CD4-positive, CD25-positive, alpha-beta regulatory T cell (primary cell): ENCODE data around the gene PRAMEF20. TPM values are rescaled to one million over a fixed set of nuclear protein-coding genes. Genes with fewer than 3 reads are reported as not detected.
"Not testable (repeated sequence)": the region's sequence is repeated elsewhere in the genome, so short reads cannot be mapped to it uniquely, and the experiment has no call there.

Experiments used
- ATAC-seq, 2 donors: fragments of 150-1000 bp; cut with Tn5 transposase; one replicate each; pipeline ENCODE4 v1.10.0; 2021; ENCODE audit warnings: low read depth in 2 of 2, moderate number of reproducible peaks in 2 of 2, moderate library complexity in 1 of 2
- DNase-seq, 3 donors: peaks; one replicate each; pipeline versions ENCODE4 v3.0.0 to v3.0.0-alpha.2; 2012 to 2022; ENCODE audit warnings: mixed read lengths in 1 of 3
- H3K27ac ChIP-seq: one replicate; pipeline ENCODE4 v1.7.0; 2013; ENCODE audit warnings: mild to moderate bottlenecking, low read length; ENCODE audit not compliant: insufficient read depth, poor library complexity, severe bottlenecking
- H3K27me3 ChIP-seq: one replicate; pipeline ENCODE4 v1.7.0; 2013; ENCODE audit warnings: low read length; ENCODE audit not compliant: control insufficient read depth, insufficient read depth
- H3K36me3 ChIP-seq: one replicate; pipeline ENCODE4 v1.7.0; 2013; ENCODE audit warnings: mild to moderate bottlenecking, low read length, moderate library complexity; ENCODE audit not compliant: control insufficient read depth, insufficient read depth
- H3K4me1 ChIP-seq: 2 replicates; pipeline ENCODE4 v1.7.0; 2013; ENCODE audit warnings: mild to moderate bottlenecking, low read length; ENCODE audit not compliant: insufficient read depth, control insufficient read depth, poor library complexity, severe bottlenecking
- H3K4me3 ChIP-seq: one replicate; pipeline ENCODE4 v1.7.0; 2013; ENCODE audit warnings: low read depth, mild to moderate bottlenecking, low read length, moderate library complexity
- H3K9me3 ChIP-seq, 2 experiments: 1 replicate in 1 of 2; 2 replicates in 1 of 2; pipeline ENCODE4 v1.7.0; 2013; ENCODE audit warnings: low read length in 2 of 2, mild to moderate bottlenecking in 1 of 2, moderate library complexity in 1 of 2; ENCODE audit not compliant: control insufficient read depth in 2 of 2
- H3K27ac Mint-ChIP-seq, 3 donors: one replicate each; pipeline ENCODE4 v1.8.0; 2020 to 2022; ENCODE audit warnings: mild to moderate bottlenecking in 3 of 3, mixed read lengths in 3 of 3, moderate library complexity in 2 of 3
- H3K27me3 Mint-ChIP-seq: one replicate; pipeline ENCODE4 v1.8.0; 2022; ENCODE audit warnings: mild to moderate bottlenecking, mixed read lengths
- H3K36me3 Mint-ChIP-seq: one replicate; pipeline ENCODE4 v1.8.0; 2020; ENCODE audit warnings: mixed read lengths
- H3K4me1 Mint-ChIP-seq, 4 donors: one replicate each; pipeline ENCODE4 v1.8.0; 2020 to 2022; ENCODE audit warnings: mixed read lengths in 4 of 4, mild to moderate bottlenecking in 1 of 4
- H3K4me3 Mint-ChIP-seq, 4 donors: one replicate each; pipeline ENCODE4 v1.8.0; 2020 to 2022; ENCODE audit warnings: mild to moderate bottlenecking in 4 of 4, mixed read lengths in 4 of 4, moderate library complexity in 3 of 4
- H3K9me3 Mint-ChIP-seq, 7 donors: one replicate each; pipeline ENCODE4 v1.8.0; 2020 to 2022; ENCODE audit warnings: mixed read lengths in 7 of 7, mild to moderate bottlenecking in 3 of 7, moderate library complexity in 2 of 7
- polyA plus RNA-seq, 4 donors: library from polyadenylated mRNA; unstranded; fragments of 300-500 nt; fragmentation: Illumina TruSeq; gene quantifications; one replicate each; pipeline ENCODE4 v1.2.3, GENCODE V29; 2021
- total RNA-seq: library from RNA; stranded (reverse); gene quantifications from one replicate; pipeline ENCODE4 v1.2.3, GENCODE V29; 2022

PRAMEF20 gene
- total and polyA plus RNA-seq, 5 donors from 2014 or later, result not detected

- H3K9me3 Mint-ChIP-seq, H3K36me3 Mint-ChIP-seq, H3K4me1 Mint-ChIP-seq, H3K27me3 Mint-ChIP-seq, H3K27ac Mint-ChIP-seq, H3K9me3 ChIP-seq, H3K4me3 Mint-ChIP-seq, H3K27me3 ChIP-seq, H3K27ac ChIP-seq, H3K36me3 ChIP-seq, H3K4me3 ChIP-seq, ATAC-seq, DNase-seq, H3K4me1 ChIP-seq: not testable (repeated sequence)
Observed at GRCh38 chr1:13439104-13439783, 29.0 kb downstream of the PRAMEF20 start.

GRCh38 chr1:13443335-13443979, 33.2 kb downstream of the PRAMEF20 start:
- H3K27ac ChIP-seq, result no peak overlapping the region
- no peaks in the 10 kb centered on the region for H3K4me1 ChIP-seq
- H3K36me3 ChIP-seq, result no peaks in the 10 kb centered on the region
- Mint-ChIP-seq H3K27ac (no peak overlapping the region), H3K9me3 (no peaks in the 10 kb centered on the region), H3K27me3 (no peaks in the 10 kb centered on the region), H3K4me1 (no peaks in the 10 kb centered on the region), H3K4me3 (no peak overlapping the region), H3K36me3 (no peaks in the 10 kb centered on the region)
- H3K27me3 ChIP-seq, result no peaks in the 10 kb centered on the region
- no peaks in the 10 kb centered on the region for H3K9me3 ChIP-seq
- no peak for DNase-seq
- H3K4me3 ChIP-seq, result no peak overlapping the region
- no peak for ATAC-seq

GRCh38 chr1:13450204-13450603, 40.0 kb downstream of the PRAMEF20 start:
- Histone ChIP-seq H3K36me3 (no peaks in the 10 kb centered on the region), H3K4me3 (no peak overlapping the region), H3K9me3 (no peaks in the 10 kb centered on the region), H3K4me1 (no peaks in the 10 kb centered on the region), H3K27me3 (no peaks in the 10 kb centered on the region), H3K27ac (no peak overlapping the region)
- Mint-ChIP-seq H3K27ac (no peak overlapping the region), H3K27me3 (no peaks in the 10 kb centered on the region), H3K4me1 (no peaks in the 10 kb centered on the region), H3K9me3 (peaks cover 0 to 1% (median 0%) of the 10 kb centered on the region in 7 donors), H3K4me3 (no peak overlapping the region), H3K36me3 (no peaks in the 10 kb centered on the region)
- ATAC-seq (no peak), DNase-seq (no peak)

GRCh38 chr1:13451399-13451965, 41.2 kb downstream of the PRAMEF20 start:
- no peak overlapping the region for H3K4me3 Mint-ChIP-seq
- no peak overlapping the region for H3K4me3 ChIP-seq
- H3K27me3 Mint-ChIP-seq, result no peaks in the 10 kb centered on the region
- H3K27ac Mint-ChIP-seq, result no peak overlapping the region
- H3K9me3 ChIP-seq, result no peaks in the 10 kb centered on the region
- no peaks in the 10 kb centered on the region for H3K27me3 ChIP-seq
- no peak overlapping the region for H3K27ac ChIP-seq
- H3K36me3 ChIP-seq, result no peaks in the 10 kb centered on the region
- no peaks in the 10 kb centered on the region for H3K36me3 Mint-ChIP-seq
- H3K9me3 Mint-ChIP-seq, result peaks cover 0 to 2% (median 0%) of the 10 kb centered on the region in 7 donors
- DNase-seq (no peak), ATAC-seq (no peak)
- H3K4me1 Mint-ChIP-seq, result no peaks in the 10 kb centered on the region
- no peaks in the 10 kb centered on the region for H3K4me1 ChIP-seq

- Histone ChIP-seq H3K9me3 (no peaks in the 10 kb centered on the region), H3K4me1 (no peaks in the 10 kb centered on the region), H3K27ac (no peak overlapping the region), H3K4me3 (no peak overlapping the region), H3K27me3 (no peaks in the 10 kb centered on the region), H3K36me3 (no peaks in the 10 kb centered on the region)
- DNase-seq, result no peak
- H3K4me1 Mint-ChIP-seq, result no peaks in the 10 kb centered on the region
- H3K4me3 Mint-ChIP-seq, result no peak overlapping the region
- no peak for ATAC-seq
- H3K27me3 Mint-ChIP-seq, result no peaks in the 10 kb centered on the region
- H3K36me3 Mint-ChIP-seq, result no peaks in the 10 kb centered on the region
- H3K27ac Mint-ChIP-seq, result no peak overlapping the region
- peaks cover 0 to 3% (median 0%) of the 10 kb centered on the region in 7 donors for H3K9me3 Mint-ChIP-seq
Observed at GRCh38 chr1:13456904-13457532, 46.8 kb downstream of the PRAMEF20 start.

- Mint-ChIP-seq H3K4me3 (no peak overlapping the region), H3K36me3 (no peaks in the 10 kb centered on the region), H3K27ac (no peak overlapping the region), H3K9me3 (peaks cover 0 to 3% (median 0%) of the 10 kb centered on the region in 7 donors), H3K27me3 (peaks cover 6% of the 10 kb centered on the region), H3K4me1 (no peaks in the 10 kb centered on the region)
- DNase-seq (no peak), ATAC-seq (no peak)
- H3K4me3 ChIP-seq, result no peak overlapping the region
- H3K36me3 ChIP-seq, result no peaks in the 10 kb centered on the region
- H3K9me3 ChIP-seq, result no peaks in the 10 kb centered on the region
- H3K27ac ChIP-seq, result no peak overlapping the region
- no peaks in the 10 kb centered on the region for H3K4me1 ChIP-seq
- no peaks in the 10 kb centered on the region for H3K27me3 ChIP-seq
Observed at GRCh38 chr1:13461977-13462376, 51.7 kb downstream of the PRAMEF20 start.

GRCh38 chr1:13462682-13463081, 52.4 kb downstream of the PRAMEF20 start:
- Histone ChIP-seq H3K36me3 (no peaks in the 10 kb centered on the region), H3K4me3 (no peak overlapping the region), H3K27me3 (no peaks in the 10 kb centered on the region), H3K4me1 (no peaks in the 10 kb centered on the region), H3K9me3 (no peaks in the 10 kb centered on the region), H3K27ac (no peak overlapping the region)
- Mint-ChIP-seq H3K9me3 (no peaks in the 10 kb centered on the region), H3K4me3 (no peak overlapping the region), H3K4me1 (no peaks in the 10 kb centered on the region), H3K27ac (no peak overlapping the region), H3K36me3 (no peaks in the 10 kb centered on the region), H3K27me3 (peaks cover 6% of the 10 kb centered on the region)
- ATAC-seq, result no peak
- no peak for DNase-seq
